Right ventricle myocardium inferior (tissue), 1 donor: Measurements from ENCODE around the gene FAM131B. TPM values are rescaled to one million over a fixed set of nuclear protein-coding genes. Genes with fewer than 3 reads are reported as not detected.

Experiments used
- ATAC-seq: fragments of 200-7000 bp; cut with Tn5 transposase; one replicate; pipeline ENCODE4 v1.9.1; 2020; ENCODE audit warnings: mild to moderate bottlenecking, moderate library complexity
- DNase-seq: peaks from one replicate; pipeline ENCODE4 v3.0.0; 2021; ENCODE audit errors: missing footprints
- intact Hi-C: fragments of 100-400 bp; cut with DNase I; formaldehyde crosslinking; loops from one replicate; pipeline ENCODE4 v1.11.0; 2022
- microRNA-seq: library from miRNA; unstranded; fragments of <30 nt; microRNA quantifications from one replicate; pipeline ENCODE4 v1.2.0, GENCODE V29; 2020
- total RNA-seq: library from RNA; stranded (reverse); fragmentation: NEBNext Ultra II Directional; extraction: Animal tissue kit (Norgen Biotek cat#: 25700); gene quantifications from one replicate; pipeline ENCODE4 v1.2.1, GENCODE V29; 2021
- donor health status: DM: no; HTN: yes; CAD: no; lungs with severe emphysema.

FAM131B gene
- total RNA-seq, 1 donor from 2014 or later, result 0.73 TPM

DNA sequence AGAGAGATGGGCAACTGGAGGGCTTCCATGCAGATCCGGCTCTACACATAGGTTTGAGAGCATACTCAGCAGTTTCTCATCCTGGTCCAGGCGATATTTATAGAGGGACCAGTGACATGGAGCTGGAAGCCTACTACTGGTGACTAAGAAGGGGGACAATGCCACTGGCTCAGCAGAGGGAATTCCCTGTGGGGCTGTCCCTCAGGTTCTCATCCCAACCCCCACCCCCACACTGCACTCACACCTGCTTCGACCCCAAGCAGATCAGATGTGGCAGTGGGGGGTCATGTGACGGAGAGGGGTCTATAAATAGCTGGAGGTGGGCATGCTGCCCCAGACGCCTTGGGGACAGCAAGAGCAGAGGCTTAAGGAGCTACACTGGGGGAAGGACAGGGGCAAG is 46.7 kb downstream of the FAM131B start, which contains the start of gene CLCN1:
TSS of gene CLCN1 (plus strand) at position 336 of the 400 bp plus-strand sequence. CDS start 102 bp downstream, outside the sequence.
- intact Hi-C loops, result no loop called here
- ATAC-seq, result no peak
- DNase-seq, result no peak

DNA sequence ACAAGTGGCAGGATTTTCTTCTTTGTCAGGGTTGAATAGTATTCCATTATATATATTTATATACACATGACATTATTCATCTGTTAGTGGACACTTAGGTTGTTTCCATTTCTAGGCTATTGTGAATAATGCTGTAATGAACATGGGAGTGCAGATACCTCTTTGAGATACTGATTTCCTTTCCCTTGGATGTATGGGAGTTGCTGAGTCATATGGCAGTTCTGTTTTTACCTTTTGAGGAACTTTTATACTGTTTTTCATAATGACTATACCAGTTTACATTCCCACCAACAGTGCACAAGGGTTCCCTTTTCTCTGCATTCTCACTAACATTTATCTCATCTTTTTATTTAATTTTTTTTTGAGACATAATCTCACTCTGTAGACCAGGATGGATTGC is 48.4 kb downstream of the FAM131B start:
- no peak for ATAC-seq
- intact Hi-C loops, result no loop called here
- DNase-seq, result no peak

GRCh38 chr7:143308632-143309031 is 53.9 kb downstream of the FAM131B start:
- intact Hi-C loops, result loop anchor here (5.0 kb wide), 1 partner anchor 109 kb away; no protein-coding TSS in a partner anchor
- DNase-seq, result no peak
- ATAC-seq, result no peak

DNA sequence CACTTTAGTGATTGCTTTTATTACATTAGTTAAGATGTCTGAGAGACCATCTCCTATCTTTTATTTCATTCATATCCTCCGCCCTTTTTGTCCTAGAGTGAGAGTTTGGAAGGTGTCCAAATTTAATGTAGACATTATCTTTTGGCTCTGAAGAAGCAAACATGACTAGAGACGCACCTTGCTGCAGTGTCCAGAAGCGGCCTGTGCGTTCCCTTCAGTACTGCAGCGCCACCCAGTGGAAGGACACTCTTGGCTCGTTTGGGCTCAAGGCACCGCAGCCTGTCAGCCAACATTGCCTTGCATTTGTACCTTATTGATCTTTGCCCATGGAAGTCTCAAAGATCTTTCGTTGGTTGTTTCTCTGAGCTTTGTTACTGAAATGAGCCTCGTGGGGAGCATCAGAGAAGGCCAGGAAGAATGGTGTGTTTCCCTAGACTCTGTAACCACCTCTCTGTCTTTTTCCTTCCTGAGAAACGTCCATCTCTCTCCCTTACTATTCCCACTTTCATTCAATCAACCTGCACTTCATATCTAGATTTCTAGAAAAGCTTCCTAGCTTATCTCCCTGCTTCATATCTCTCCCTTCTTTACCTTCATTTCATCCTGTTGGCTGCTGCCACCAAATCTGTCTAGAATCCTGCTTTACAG is 57.0 kb downstream of the FAM131B start:
- DNase-seq, result peak; percentile 82
- intact Hi-C loops, result loop anchor here (1.0 to 5.0 kb wide), 2 partner anchors 65 to 112 kb away; no protein-coding TSS in a partner anchor
- peak; percentile 82 for ATAC-seq

GRCh38 chr7:143304938-143305337 is 57.6 kb downstream of the FAM131B start:
- ATAC-seq, result no peak
- intact Hi-C loops, result loop anchor here (1.0 to 5.0 kb wide), 2 partner anchors 65 to 112 kb away; no protein-coding TSS in a partner anchor
- no peak for DNase-seq

GRCh38 chr7:143303733-143304132 is 58.8 kb downstream of the FAM131B start:
- intact Hi-C loops, result no loop called here
- no peak for DNase-seq
- ATAC-seq, result no peak

Small RNA genes within 50 kb of the gene (microRNA-seq; reads per million reads assigned to microRNA genes)
- not detected for gene MIR6892

Other genes starting within 250 kb of the FAM131B start
- not detected for gene PIP, start 230.6 kb downstream of the FAM131B start, total RNA-seq
- not detected for gene TAS2R39, start 179.3 kb downstream of the FAM131B start, total RNA-seq
- not detected for gene TAS2R40, start 140.7 kb downstream of the FAM131B start, total RNA-seq
- 278 TPM for gene GSTK1, start 99.3 kb downstream of the FAM131B start, total RNA-seq
- 14.8 TPM for gene TMEM139, start 77.8 kb downstream of the FAM131B start, total RNA-seq
- gene CASP2, start 74.4 kb downstream of the FAM131B start, total RNA-seq, result 11.8 TPM
- gene CLCN1, start 46.6 kb downstream of the FAM131B start, total RNA-seq, result not detected
- gene ZYX, start 18.6 kb upstream of the FAM131B start, total RNA-seq, result 75.9 TPM
- gene EPHA1, start 46.1 kb upstream of the FAM131B start, total RNA-seq, result not detected
- not detected for gene TAS2R60, start 80.7 kb upstream of the FAM131B start, total RNA-seq
- gene TAS2R41, start 115.2 kb upstream of the FAM131B start, total RNA-seq, result not detected
- not detected for gene CTAGE15, start 209.1 kb upstream of the FAM131B start, total RNA-seq